Parathyroid adenoma (tissue), 2 donors: ENCODE measurements around the gene DGKB.

Experiments
- H2AFZ ChIP-seq: fragments of 300-600 bp; sonication (generic); one replicate; pipeline ENCODE4 v1.7.0; 2017; ENCODE audit warnings: antibody characterized with exemption, mild to moderate bottlenecking
- H3K27ac ChIP-seq: fragments of 300-600 bp; sonication (generic); one replicate; pipeline ENCODE4 v1.7.0; 2017
- H3K27me3 ChIP-seq: fragments of 300-600 bp; sonication (generic); one replicate; pipeline ENCODE4 v1.7.0; 2017; ENCODE audit warnings: low read length; ENCODE audit not compliant: control insufficient read depth, insufficient read depth
- H3K36me3 ChIP-seq: fragments of 300-600 bp; sonication (generic); one replicate; pipeline ENCODE4 v1.7.0; 2017; ENCODE audit warnings: low read length; ENCODE audit not compliant: control insufficient read depth, insufficient read depth
- H3K4me1 ChIP-seq: fragments of 300-600 bp; sonication (generic); one replicate; pipeline ENCODE4 v1.7.0; 2017; ENCODE audit warnings: control low read depth
- H3K4me2 ChIP-seq: fragments of 300-600 bp; sonication (generic); one replicate; pipeline ENCODE4 v1.7.0; 2017; ENCODE audit warnings: low read length
- H3K4me3 ChIP-seq: fragments of 300-600 bp; sonication (generic); one replicate; pipeline ENCODE4 v1.7.0; 2017; ENCODE audit warnings: low read depth, low read length
- H3K79me2 ChIP-seq: fragments of 300-600 bp; sonication (generic); one replicate; pipeline ENCODE4 v1.7.0; 2017; ENCODE audit warnings: control low read depth
- H3K9ac ChIP-seq: fragments of 300-600 bp; sonication (generic); one replicate; pipeline ENCODE4 v1.7.0; 2017; ENCODE audit warnings: mild to moderate bottlenecking
- H3K9me3 ChIP-seq: fragments of 300-600 bp; sonication (generic); one replicate; pipeline ENCODE4 v1.7.0; 2017; ENCODE audit warnings: low read length; ENCODE audit not compliant: control insufficient read depth
- CTCF ChIP-seq: fragments of 300-600 bp; sonication (generic); IDR thresholded peaks from one replicate; pipeline ENCODE4 v1.7.0; 2017; ENCODE audit warnings: antibody characterized with exemption, mild to moderate bottlenecking
- donor health status: primary hyperparathyroidism.

DGKB gene

GRCh38 chr7:14871880-14872279, 30.7 kb downstream of the DGKB start:
- Histone ChIP-seq H3K27me3 (no peaks in the 10 kb centered on the region), H3K36me3 (no peaks in the 10 kb centered on the region), H3K27ac (no peak overlapping the region), H3K4me3 (no peak overlapping the region), H3K79me2 (no peaks in the 10 kb centered on the region), H3K9ac (no peak overlapping the region), H3K4me2 (no peak overlapping the region), H2AFZ (no peak overlapping the region), H3K4me1 (no peaks in the 10 kb centered on the region), H3K9me3 (no peaks in the 10 kb centered on the region)
- no peak for TF ChIP-seq CTCF

- Histone ChIP-seq H3K4me3 (no peak overlapping the region), H3K79me2 (no peaks in the 10 kb centered on the region), H3K36me3 (no peaks in the 10 kb centered on the region), H3K27me3 (no peaks in the 10 kb centered on the region), H2AFZ (no peak overlapping the region), H3K27ac (no peak overlapping the region), H3K4me2 (no peak overlapping the region), H3K4me1 (no peaks in the 10 kb centered on the region), H3K9me3 (no peaks in the 10 kb centered on the region), H3K9ac (no peak overlapping the region)
- TF ChIP-seq CTCF: no peak
These were observed 32.2 kb downstream of the DGKB start for GRCh38 chr7:14870394-14870793.

GRCh38 chr7:14868937-14869336, 33.6 kb downstream of the DGKB start:
- Histone ChIP-seq H2AFZ (no peak overlapping the region), H3K9ac (no peak overlapping the region), H3K27me3 (no peaks in the 10 kb centered on the region), H3K4me2 (no peak overlapping the region), H3K27ac (no peak overlapping the region), H3K4me3 (no peak overlapping the region), H3K4me1 (no peaks in the 10 kb centered on the region), H3K9me3 (no peaks in the 10 kb centered on the region), H3K79me2 (no peaks in the 10 kb centered on the region), H3K36me3 (no peaks in the 10 kb centered on the region)
- no peak for TF ChIP-seq CTCF

- no peak for TF ChIP-seq CTCF
- Histone ChIP-seq H3K4me3 (no peak overlapping the region), H3K36me3 (no peaks in the 10 kb centered on the region), H3K27me3 (no peaks in the 10 kb centered on the region), H3K9me3 (no peaks in the 10 kb centered on the region), H2AFZ (no peak overlapping the region), H3K9ac (no peak overlapping the region), H3K79me2 (no peaks in the 10 kb centered on the region), H3K27ac (no peak overlapping the region), H3K4me2 (no peak overlapping the region), H3K4me1 (no peaks in the 10 kb centered on the region)
These were observed 41.1 kb downstream of the DGKB start for GRCh38 chr7:14861456-14861855.

- Histone ChIP-seq H3K27ac (no peak overlapping the region), H3K27me3 (no peaks in the 10 kb centered on the region), H3K9me3 (no peaks in the 10 kb centered on the region), H3K4me3 (no peak overlapping the region), H3K36me3 (no peaks in the 10 kb centered on the region), H3K4me2 (no peak overlapping the region), H3K79me2 (no peaks in the 10 kb centered on the region), H3K4me1 (no peaks in the 10 kb centered on the region), H3K9ac (no peak overlapping the region), H2AFZ (no peak overlapping the region)
- TF ChIP-seq CTCF: no peak
These were observed 43.3 kb downstream of the DGKB start for GRCh38 chr7:14859267-14859666.
